ENCODE data around the gene IGFBPL1.

The IGFBPL1 gene

GRCh38 chr9:38359297-38359653 lies 65.0 kb downstream of the IGFBPL1 start:
- no peak for DNase-seq (ENCODE audit: low spot score)
- TF ChIP-seq CTCF (IDR thresholded peaks at IDR 0.05; ENCODE audit: borderline replicate concordance, control extremely low read depth, extremely low read depth, insufficient read depth, missing control alignments) = no peak
- in situ Hi-C loops (cut with MboI; ENCODE audit: low sequenced_read_pairs, unreplicated experiment) = loop anchor here (25.0 kb wide), 1 partner anchor 622 kb away; no protein-coding TSS in a partner anchor

- no peak for TF ChIP-seq CTCF (IDR thresholded peaks at IDR 0.05; ENCODE audit: borderline replicate concordance, control extremely low read depth, extremely low read depth, insufficient read depth, missing control alignments)
- in situ Hi-C loops (cut with MboI; ENCODE audit: low sequenced_read_pairs, unreplicated experiment) = loop anchor here (25.0 kb wide), 1 partner anchor 621 kb away; no protein-coding TSS in a partner anchor
- DNase-seq (ENCODE audit: low spot score) = no peak
Observed at GRCh38 chr9:38358390-38359296, 65.6 kb downstream of the IGFBPL1 start.

- in situ Hi-C loops (cut with MboI; ENCODE audit: low sequenced_read_pairs, unreplicated experiment) = loop anchor here (25.0 kb wide), 1 partner anchor 620 kb away; no protein-coding TSS in a partner anchor
- TF ChIP-seq CTCF (IDR thresholded peaks at IDR 0.05; ENCODE audit: borderline replicate concordance, control extremely low read depth, extremely low read depth, insufficient read depth, missing control alignments) = no peak
- DNase-seq (ENCODE audit: low spot score) = no peak
Observed at GRCh38 chr9:38357350-38358114, 66.7 kb downstream of the IGFBPL1 start.

GRCh38 chr9:38356851-38357250 lies 67.4 kb downstream of the IGFBPL1 start:
- TF ChIP-seq CTCF (IDR thresholded peaks at IDR 0.05; ENCODE audit: borderline replicate concordance, control extremely low read depth, extremely low read depth, insufficient read depth, missing control alignments) = no peak
- no peak for DNase-seq (ENCODE audit: low spot score)
- in situ Hi-C loops (cut with MboI; ENCODE audit: low sequenced_read_pairs, unreplicated experiment) = loop anchor here (25.0 kb wide), 1 partner anchor 620 kb away; no protein-coding TSS in a partner anchor

All from GM13976 (cell line).